Measurements from ENCODE around the gene ZNF514.

Gene ZNF514

GRCh38 chr2:95159690-95160449, at the start of gene ZNF514:
ZNF514 (minus strand) TSS chr2:95159848; CDS start chr2:95153253, 6,595 bp downstream.
- peak in 13 of 14 donors; percentile 9 to 79 (median 47) for DNase-seq

- DNase-seq = no peak
These were observed 48.5 kb upstream of the ZNF514 start for GRCh38 chr2:95208106-95208505.

GRCh38 chr2:95207111-95207961, 47.7 kb upstream of the ZNF514 start, which contains the start of gene ZNF892:
ZNF892 (plus strand) TSS chr2:95207521; CDS start chr2:95207816, 295 bp downstream.
- peak; percentile 59 to 98 (median 87) for DNase-seq

- no peak for DNase-seq
These were observed 46.4 kb upstream of the ZNF514 start for GRCh38 chr2:95206096-95206495.

DNA sequence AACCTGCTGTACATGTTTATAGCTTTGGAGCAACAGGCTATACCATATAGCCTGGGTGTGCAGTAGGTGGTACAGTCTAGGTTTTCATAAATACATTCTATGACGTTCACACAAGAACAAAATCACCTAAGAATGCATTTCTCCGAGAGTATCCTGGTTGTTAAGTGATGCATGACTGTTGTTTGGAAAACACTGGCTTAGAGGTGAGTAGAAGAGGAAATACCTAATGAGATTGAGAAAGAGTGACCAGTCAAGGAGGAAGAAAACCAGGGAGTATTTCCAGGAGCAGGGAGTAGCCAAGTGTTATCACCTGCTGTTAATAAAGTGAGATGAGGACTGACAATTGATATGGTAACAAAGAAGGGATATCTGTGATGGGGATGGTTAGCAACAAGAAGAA, 44.7 kb upstream of the ZNF514 start:
- no peak for DNase-seq

- DNase-seq = no peak
These were observed 44.3 kb upstream of the ZNF514 start for GRCh38 chr2:95203911-95204310.

DNA sequence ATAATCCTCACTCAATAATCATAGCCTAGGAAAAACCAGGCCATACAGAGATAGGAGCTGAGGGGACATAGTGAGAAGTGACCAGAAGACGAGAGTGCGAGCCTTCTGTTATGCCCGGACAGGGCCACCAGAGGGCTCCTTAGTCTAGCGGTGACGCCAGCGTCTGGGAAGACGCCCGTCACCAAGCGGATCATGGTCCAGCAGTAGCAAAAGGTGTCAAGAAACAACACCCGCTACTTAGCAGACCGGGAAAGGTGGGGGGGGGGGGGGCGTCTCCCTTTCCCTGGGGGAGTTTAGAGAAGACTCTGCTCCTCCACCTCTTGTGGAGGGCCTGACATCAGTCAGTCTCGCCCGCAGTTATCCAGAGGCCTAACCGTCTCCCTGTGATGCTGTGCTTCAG, 33.3 kb upstream of the ZNF514 start:
- DNase-seq = peak in 8 of 14 donors; percentile 2 to 20 (median 4)

GRCh38 chr2:95185973-95186372, 26.3 kb upstream of the ZNF514 start:
- DNase-seq = no peak

- DNase-seq = no peak
These were observed 25.5 kb upstream of the ZNF514 start for GRCh38 chr2:95185197-95185596.

- no peak for DNase-seq
These were observed 22.1 kb upstream of the ZNF514 start for GRCh38 chr2:95181774-95182173.

GRCh38 chr2:95179451-95179850, 19.8 kb upstream of the ZNF514 start:
- no peak for DNase-seq

- no peak for DNase-seq
These were observed 14.4 kb upstream of the ZNF514 start for GRCh38 chr2:95174031-95174542.

- DNase-seq = no peak
These were observed 12.3 kb upstream of the ZNF514 start for GRCh38 chr2:95171902-95172301.

GRCh38 chr2:95166065-95166763, 6.6 kb upstream of the ZNF514 start:
- peak in 1 of 14 donors; percentile 39 for DNase-seq

- DNase-seq = peak; percentile 83 to 98 (median 96)
These were observed 5.9 kb upstream of the ZNF514 start, which contains the start of gene ZNF2 for GRCh38 chr2:95165371-95166064. ZNF2 (plus strand) TSS chr2:95165809; CDS start chr2:95176227, 10,418 bp downstream.

- no peak for DNase-seq
These were observed 5.4 kb upstream of the ZNF514 start for GRCh38 chr2:95165030-95165370.

- peak in 10 of 14 donors; percentile 12 to 72 (median 44) for DNase-seq
These were observed 593 bp downstream of the ZNF514 start for GRCh38 chr2:95158891-95159619.

- no peak for DNase-seq
These were observed 1.2 kb downstream of the ZNF514 start for GRCh38 chr2:95158441-95158840.

- DNase-seq = no peak
These were observed 10.2 kb downstream of the ZNF514 start for GRCh38 chr2:95149397-95149984.

DNA sequence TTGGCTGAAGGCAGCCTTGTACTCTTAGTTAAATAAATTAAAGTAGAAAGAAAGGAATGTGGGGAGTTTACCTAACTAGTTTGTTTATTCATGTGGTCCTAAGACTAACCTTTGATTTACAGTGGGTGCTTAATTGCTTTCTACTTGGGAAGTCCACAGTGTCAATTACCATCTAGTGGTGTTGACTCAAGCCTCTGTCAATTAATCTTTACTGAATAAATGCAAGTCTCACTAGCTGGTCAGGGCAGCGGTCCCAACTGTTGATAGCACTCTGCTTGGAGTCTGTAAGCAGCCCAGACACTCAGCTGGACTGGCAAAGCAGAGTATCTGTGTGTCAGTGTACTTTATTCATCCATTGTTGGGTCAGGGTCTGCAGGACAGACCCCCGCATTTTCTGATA, 15.8 kb downstream of the ZNF514 start:
- DNase-seq = no peak

- DNase-seq = no peak
These were observed 20.9 kb downstream of the ZNF514 start for GRCh38 chr2:95138702-95139101.

All from C1 segment of cervical spinal cord (tissue), 14 donors.